Epithelial cell of umbilical artery (primary cell): ENCODE data around the gene NAA40. TPM values are rescaled to one million over a fixed set of nuclear protein-coding genes. Genes with fewer than 3 reads are reported as not detected.

Experiments used
- total RNA-seq: library from RNA; depleted of rRNA; stranded (reverse); fragments of >200 nt; gene quantifications from 2 replicates; pipeline ENCODE4 v1.2.3, GENCODE V29; 2014

The NAA40 gene
- 10.1 and 10.9 TPM in 2 replicates for total RNA-seq

DNA sequence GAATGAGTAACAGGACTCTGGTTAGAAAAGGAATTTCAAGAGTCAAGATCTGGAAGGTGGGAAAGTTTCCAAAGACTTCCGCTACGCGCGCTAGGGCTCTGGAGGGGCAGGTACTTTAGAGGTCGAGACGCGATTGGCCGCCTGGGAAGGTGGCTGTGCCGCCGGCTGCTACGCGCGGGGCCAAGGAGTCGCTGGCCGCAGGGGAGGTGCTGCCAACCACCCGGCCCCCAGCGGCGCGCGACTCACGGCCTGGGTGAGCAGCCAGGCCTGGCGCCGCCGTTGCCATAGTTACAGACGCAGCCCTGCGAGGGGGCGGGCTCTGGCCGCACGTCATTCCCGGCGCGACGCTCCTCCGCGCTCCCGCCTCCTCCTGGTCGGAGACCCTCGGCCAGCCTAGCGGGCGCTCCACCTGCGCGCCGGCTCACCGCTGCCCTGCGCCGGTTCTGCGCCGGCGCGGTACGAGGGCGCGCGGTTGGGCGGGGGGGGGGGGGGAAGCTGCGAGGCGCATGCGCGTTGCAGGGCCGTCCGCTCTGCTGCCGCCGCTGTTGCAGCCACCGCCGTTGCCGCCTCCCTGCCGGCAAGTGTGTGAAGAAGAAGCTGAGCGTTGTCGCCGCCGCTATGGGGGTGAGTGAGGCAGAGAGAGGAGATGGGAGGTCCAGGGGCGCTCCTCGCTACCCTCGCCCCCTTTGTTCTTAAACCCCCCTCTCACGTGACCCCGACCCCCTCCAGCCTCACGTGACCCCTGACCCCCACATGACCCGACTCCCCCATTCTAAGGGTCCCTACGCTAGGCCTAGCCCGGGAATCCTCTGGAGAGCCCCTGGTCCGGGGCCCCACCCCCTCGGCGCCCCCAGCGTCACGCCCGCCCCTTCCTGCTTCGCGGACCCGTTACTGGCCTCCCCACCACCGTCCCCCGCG, at the start of gene NAA40:
NAA40 (plus strand) TSS at position 524 of the 918 bp plus-strand sequence; CDS start at position 619, 95 bp downstream.

DNA sequence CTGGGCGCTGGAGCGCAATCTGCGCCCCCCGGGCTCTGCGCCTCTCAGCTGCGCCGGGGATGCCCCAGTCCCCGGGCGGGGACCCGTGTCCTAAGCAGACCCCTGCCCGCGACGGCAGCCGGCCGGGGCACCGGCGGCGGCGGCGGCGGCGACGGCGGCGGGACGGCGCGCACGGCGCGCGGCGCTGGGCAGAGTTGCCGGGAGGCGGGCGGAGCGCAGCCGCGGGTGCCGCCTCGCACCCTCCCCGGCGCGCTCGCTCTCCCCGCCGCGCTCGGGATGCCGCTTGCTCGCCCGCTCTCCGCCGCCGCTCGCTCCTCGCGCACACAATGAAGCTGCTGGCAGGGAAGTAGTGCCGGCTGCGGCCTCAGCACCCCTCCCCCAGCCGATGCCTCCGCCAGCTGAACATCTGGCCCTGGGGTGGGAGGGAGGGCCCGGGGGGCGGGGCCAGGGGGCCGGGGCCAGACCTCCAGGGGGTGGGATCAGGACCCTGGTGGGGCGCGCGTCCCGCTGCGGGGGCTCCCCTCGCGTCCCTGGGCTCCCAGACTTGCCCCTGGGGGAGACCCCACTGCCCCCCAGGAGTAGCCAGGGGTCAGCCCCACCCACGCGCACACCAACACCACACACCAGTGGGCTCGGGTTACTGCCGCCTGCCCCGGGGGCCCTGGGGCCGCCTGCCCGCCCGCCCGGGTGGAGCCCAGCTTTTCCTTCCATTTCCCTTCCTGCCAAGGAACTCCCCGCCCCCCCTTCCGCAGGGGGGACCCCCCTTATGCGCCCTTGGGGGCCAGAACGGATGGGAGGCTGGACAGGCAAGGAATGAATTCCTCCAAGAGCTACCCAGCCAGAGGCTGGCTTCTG, 21.7 kb upstream of the NAA40 start, which contains the start of gene RCOR2:
RCOR2 (minus strand) TSS at position 328 of the 855 bp plus-strand sequence. CDS start 708 bp downstream, outside the sequence.

DNA sequence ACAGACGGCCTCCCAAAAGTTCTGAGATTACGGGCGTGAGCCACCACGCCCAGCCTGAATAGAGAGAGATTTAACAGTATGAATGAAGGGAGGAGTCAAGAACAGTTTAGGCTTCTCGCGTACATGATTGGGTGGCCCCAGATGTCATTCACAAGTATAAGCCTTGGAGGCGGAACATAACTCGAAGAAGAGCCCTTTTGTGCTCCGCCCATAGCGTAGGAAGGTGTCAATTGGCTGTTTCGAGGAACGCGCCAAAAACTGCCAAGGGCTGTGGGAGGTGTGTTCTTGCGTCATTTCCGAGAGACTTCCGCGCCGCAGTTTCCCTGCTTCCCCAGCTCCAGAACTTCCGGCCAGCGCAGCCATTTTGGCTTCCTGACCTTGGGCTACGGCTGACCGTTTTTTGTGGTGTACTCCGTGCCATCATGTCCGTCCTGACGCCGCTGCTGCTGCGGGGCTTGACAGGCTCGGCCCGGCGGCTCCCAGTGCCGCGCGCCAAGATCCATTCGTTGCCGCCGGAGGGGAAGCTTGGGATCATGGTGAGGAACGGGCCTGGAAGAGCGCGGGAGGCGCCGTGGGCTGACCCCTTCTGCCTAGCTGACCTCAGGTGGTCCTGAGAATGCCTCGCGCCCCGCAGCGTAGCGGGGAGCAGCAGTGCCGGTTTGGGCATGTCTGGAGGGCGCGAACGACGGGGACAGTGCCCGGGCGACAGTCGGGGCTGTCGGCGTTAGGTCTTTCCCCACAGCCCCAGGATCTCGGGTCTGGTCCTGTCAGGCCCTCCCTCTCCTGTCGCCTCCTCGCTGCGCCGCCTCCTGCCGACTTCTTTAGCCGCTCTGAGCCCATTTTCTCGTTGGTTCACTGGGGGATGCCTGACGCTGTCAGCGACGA, 35.7 kb downstream of the NAA40 start, which contains the start of gene COX8A:
COX8A (plus strand) TSS at position 362 of the 885 bp plus-strand sequence; CDS start at position 423, 61 bp downstream.

DNA sequence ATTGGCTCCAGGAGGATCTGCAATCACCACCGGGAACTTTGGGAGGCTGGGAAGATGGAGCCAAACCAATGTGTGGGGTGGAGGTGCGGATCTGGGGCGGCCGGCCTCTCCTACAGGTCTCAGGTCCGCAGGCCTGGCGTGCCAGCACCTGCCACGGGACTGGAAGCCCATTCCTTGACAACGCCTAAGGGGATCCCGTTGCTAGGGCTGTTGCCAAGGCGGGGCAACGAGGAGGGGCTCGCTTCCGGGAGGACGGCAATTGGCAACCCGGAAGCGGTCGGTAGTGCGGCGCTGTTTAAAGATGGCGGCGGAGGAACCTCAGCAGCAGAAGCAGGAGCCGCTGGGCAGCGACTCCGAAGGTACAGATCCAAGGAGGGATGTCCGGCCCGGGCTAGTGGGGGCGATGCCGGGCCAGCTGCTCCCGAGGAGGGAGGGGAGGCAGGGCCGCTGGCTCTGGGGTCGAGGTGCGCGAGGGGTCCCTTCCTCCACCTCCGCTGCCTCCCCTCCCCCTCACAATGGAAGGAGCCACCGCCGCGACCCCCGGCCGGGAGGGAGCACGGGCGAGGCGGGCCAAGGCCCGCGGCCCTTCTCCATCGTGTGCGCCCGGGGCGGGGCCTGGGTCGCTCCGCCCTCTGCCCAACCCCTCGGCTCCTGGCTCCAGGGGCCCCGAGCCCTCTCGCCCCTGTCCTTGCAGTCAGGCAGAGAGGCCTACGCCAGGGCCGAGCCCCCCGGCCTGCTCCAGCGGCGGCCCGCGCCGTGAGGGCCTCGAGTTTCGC, 47.5 kb downstream of the NAA40 start, which contains the start of gene OTUB1:
OTUB1 (plus strand) TSS at position 283 of the 776 bp plus-strand sequence; CDS start at position 302, 19 bp downstream.

Other genes with a start within 250 kb of the NAA40 start
- gene ZFTA, start 170.2 kb upstream of the NAA40 start, total RNA-seq, result 12.3 and 20.4 TPM in 2 replicates
- 15.6 and 17.2 TPM in 2 replicates for gene SPINDOC, start 125.5 kb upstream of the NAA40 start, total RNA-seq
- 8.4 and 9.0 TPM in 2 replicates for gene MARK2, start 99.9 kb upstream of the NAA40 start, total RNA-seq
- gene RCOR2, start 21.8 kb upstream of the NAA40 start, total RNA-seq, result 0.46 and 0.65 TPM in 2 replicates
- gene COX8A, start 35.6 kb downstream of the NAA40 start, total RNA-seq, result 209 and 390 TPM in 2 replicates
- 59.4 and 72.8 TPM in 2 replicates for gene OTUB1, start 47.4 kb downstream of the NAA40 start, total RNA-seq
- not detected in 2 replicates for gene FLRT1, start 96.9 kb downstream of the NAA40 start, total RNA-seq
- gene MACROD1, start 227.1 kb downstream of the NAA40 start, total RNA-seq, result 17.5 and 32.5 TPM in 2 replicates
- gene STIP1, start 247.2 kb downstream of the NAA40 start, total RNA-seq, result 212 and 226 TPM in 2 replicates